SK-N-SH (cell line): ENCODE data around the gene TCHH.

ENCODE experiments used
- CHD2 ChIP-seq: fragments of 150-350 bp; IDR thresholded peaks from 2 replicates; pipeline ENCODE4 v1.6.1; 2018; ENCODE audit warnings: low read length; ENCODE audit not compliant: partially characterized antibody
- FOXJ3 ChIP-seq: sonication (generic); formaldehyde crosslinking; IDR thresholded peaks from 2 replicates; pipeline ENCODE4 v1.5.1; 2020; ENCODE audit warnings: mild to moderate bottlenecking, missing genetic modification reagents
- FOXM1 ChIP-seq: IDR thresholded peaks from 2 replicates; pipeline ENCODE4 v1.4.0; 2012; ENCODE audit warnings: low read depth, mild to moderate bottlenecking
- GABPA ChIP-seq: IDR thresholded peaks from 2 replicates; pipeline ENCODE4 v1.4.0; 2012; ENCODE audit warnings: low read depth, mild to moderate bottlenecking
- TF ChIP-seq, protein P1 (sequence below): IDR thresholded peaks from 2 replicates; pipeline ENCODE4 v1.4.0; 2012; ENCODE audit warnings: low read depth
- TF ChIP-seq, protein P2 (sequence below): fragments of 200-600 bp; sonication (generic); IDR thresholded peaks from 2 replicates; pipeline ENCODE4 v1.6.1; 2017; ENCODE audit warnings: antibody characterized with exemption, mild to moderate bottlenecking, moderate library complexity

DNA sequence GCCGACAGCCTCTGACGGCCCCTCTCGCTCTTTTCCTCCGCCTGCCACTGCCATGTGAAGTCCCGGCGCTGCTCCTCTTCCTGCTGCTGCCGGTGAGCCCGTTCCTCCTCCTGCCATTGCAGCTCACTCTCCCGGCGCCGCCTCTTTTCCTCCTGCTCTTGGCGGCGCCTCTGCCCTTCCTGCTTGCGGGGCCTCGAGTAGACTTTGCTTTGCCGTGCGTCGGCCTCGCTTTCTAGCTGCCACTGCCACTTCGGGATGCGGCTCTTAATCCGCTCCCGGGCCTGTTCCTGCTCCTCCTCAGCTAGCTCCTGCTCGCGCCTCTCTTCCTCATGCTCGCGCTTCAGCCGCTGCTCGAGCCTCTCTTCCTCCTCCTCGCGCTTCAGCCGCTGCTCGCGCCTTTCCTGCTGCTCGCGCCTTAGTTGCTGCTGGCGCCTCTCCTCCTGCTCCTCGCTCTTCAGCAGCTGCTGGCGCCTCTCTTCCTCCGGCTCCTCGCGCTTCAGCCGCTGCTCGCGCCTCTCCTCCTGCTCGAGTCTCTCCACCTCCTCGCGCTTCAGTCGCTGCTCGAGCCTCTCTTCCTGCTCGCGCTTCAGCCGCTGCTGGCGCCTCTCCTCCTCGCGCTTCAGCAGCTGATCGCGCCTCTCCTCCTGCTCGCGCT, 4.3 kb downstream of the TCHH start:
- TF ChIP-seq FOXM1 (no peak), FOXJ3 (no peak), GABPA (no peak), CHD2 (no peak)
- TF ChIP-seq, protein P1, sequence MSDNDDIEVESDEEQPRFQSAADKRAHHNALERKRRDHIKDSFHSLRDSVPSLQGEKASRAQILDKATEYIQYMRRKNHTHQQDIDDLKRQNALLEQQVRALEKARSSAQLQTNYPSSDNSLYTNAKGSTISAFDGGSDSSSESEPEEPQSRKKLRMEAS: peak; percentile 35; the same call in 1 of the 2 replicates
- TF ChIP-seq, protein P2, sequence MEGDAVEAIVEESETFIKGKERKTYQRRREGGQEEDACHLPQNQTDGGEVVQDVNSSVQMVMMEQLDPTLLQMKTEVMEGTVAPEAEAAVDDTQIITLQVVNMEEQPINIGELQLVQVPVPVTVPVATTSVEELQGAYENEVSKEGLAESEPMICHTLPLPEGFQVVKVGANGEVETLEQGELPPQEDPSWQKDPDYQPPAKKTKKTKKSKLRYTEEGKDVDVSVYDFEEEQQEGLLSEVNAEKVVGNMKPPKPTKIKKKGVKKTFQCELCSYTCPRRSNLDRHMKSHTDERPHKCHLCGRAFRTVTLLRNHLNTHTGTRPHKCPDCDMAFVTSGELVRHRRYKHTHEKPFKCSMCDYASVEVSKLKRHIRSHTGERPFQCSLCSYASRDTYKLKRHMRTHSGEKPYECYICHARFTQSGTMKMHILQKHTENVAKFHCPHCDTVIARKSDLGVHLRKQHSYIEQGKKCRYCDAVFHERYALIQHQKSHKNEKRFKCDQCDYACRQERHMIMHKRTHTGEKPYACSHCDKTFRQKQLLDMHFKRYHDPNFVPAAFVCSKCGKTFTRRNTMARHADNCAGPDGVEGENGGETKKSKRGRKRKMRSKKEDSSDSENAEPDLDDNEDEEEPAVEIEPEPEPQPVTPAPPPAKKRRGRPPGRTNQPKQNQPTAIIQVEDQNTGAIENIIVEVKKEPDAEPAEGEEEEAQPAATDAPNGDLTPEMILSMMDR: no peak
